IgD-negative memory B cell (primary cell): ENCODE data around the gene SYTL1. TPM values are rescaled to one million over a fixed set of nuclear protein-coding genes. Genes with fewer than 3 reads are reported as not detected.

Experiments
- H3K27ac Mint-ChIP-seq, 3 donors: one replicate each; pipeline ENCODE4 v1.8.0; 2020 to 2022; ENCODE audit warnings: mild to moderate bottlenecking in 3 of 3, mixed read lengths in 3 of 3, moderate library complexity in 1 of 3
- H3K27me3 Mint-ChIP-seq: one replicate; pipeline ENCODE4 v1.8.0; 2021; ENCODE audit warnings: mixed read lengths
- H3K36me3 Mint-ChIP-seq: one replicate; pipeline ENCODE4 v1.8.0; 2020; ENCODE audit warnings: mild to moderate bottlenecking, mixed read lengths
- H3K4me1 Mint-ChIP-seq, 3 donors: one replicate each; pipeline ENCODE4 v1.8.0; 2020 to 2022; ENCODE audit warnings: mixed read lengths in 3 of 3, mild to moderate bottlenecking in 1 of 3
- H3K4me3 Mint-ChIP-seq, 4 donors: one replicate each; pipeline ENCODE4 v1.8.0; 2020 to 2022; ENCODE audit warnings: mild to moderate bottlenecking in 4 of 4, mixed read lengths in 4 of 4, moderate library complexity in 3 of 4
- H3K9me3 Mint-ChIP-seq, 3 donors: one replicate each; pipeline ENCODE4 v1.8.0; 2020 to 2021; ENCODE audit warnings: mixed read lengths in 3 of 3, mild to moderate bottlenecking in 1 of 3
- polyA plus RNA-seq: library from polyadenylated mRNA; unstranded; fragments of 300-500 nt; fragmentation: Illumina TruSeq; gene quantifications from one replicate; pipeline ENCODE4 v1.2.3, GENCODE V29; 2021

Gene SYTL1
- polyA plus RNA-seq, 1 donor from 2014 or later: 130 TPM

DNA sequence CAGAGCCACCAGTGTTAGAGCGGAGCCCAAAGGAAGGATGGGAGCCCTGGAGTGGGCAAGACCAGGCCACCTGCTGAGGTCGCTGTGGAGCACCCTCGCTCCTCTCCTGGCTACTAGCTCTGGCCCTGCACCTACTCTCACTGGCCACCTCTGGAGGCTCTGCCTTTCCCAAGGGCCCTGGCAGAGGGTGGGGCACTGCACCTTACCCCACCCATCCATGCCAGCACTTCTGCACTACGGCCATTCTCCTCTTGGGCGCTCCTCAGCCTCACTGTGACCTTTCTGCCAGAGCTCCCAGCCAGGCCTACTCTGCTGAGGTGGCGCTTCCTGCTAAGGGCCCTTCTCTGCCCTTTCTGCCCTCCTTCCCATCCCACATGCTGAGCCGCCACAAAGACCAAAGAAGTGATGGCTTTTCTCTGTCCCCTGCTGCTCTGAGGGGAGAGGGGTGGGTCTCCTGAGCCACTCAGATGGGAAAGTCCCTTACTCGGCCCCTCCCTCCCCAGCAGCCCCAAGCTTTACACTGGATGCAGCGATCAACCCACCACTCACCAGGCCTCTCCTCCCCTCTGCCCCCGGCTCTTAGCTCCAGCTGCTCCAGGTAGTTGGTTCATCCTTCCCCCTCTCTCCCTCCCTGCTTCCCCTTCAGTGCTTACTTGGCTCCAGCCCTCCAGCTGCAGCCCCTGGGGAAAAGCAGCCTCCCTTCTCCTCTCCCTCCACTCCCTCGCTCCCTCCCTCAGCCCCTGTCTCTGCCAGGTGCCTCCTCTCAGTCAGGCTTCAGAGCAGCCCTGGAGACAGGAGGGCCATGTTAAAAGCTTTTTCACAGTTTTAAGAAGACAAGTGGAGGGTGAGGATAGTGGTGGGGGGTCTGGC is 34.7 kb upstream of the SYTL1 start:
- H3K27me3 Mint-ChIP-seq: no peaks in the 10 kb centered on the region
- no peaks in the 10 kb centered on the region for H3K9me3 Mint-ChIP-seq
- H3K36me3 Mint-ChIP-seq: peaks cover 2% of the 10 kb centered on the region
- no peaks in the 10 kb centered on the region for H3K4me1 Mint-ChIP-seq
- no peak overlapping the region for H3K4me3 Mint-ChIP-seq
- peak overlapping the region in 1 of 3 donors; percentile 88 for H3K27ac Mint-ChIP-seq

DNA sequence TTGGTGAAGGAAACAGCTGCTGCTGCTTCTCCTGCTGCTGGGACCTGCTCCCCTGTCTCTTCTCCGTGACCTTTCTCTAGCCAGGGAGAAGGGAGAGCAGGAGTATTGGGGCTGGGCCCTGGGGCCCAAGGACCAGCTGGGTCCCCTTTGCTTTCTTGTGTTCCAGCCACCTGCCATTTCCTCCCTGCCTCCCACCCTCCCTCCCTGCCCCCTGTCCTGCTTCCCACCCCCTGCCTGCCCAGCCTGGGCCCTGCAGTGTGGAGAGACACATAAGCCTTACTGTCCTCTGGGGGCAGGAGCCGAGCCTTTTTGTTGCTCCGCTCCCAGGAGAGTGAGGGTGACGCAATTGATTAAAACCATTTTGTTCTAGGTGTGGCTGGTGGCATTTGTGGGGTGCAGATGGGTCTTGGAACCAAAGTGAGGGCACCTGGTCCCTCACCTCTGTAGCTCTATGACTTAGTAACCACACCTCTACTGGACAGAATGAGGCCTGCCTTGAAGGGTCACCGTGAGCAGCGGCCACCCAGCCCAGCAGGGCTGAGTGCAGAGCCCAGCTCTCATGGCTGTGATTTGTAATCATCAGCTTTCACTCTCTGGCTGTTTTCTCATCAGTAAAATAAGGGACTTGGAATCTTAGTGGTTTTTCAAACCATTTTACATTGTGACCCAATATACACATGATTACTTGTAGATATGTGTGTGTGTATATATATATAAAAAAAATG is 33.8 kb upstream of the SYTL1 start:
- Mint-ChIP-seq H3K4me1 (no peaks in the 10 kb centered on the region), H3K27ac (no peak overlapping the region), H3K27me3 (no peaks in the 10 kb centered on the region), H3K36me3 (peaks cover 2% of the 10 kb centered on the region), H3K9me3 (no peaks in the 10 kb centered on the region), H3K4me3 (no peak overlapping the region)

DNA sequence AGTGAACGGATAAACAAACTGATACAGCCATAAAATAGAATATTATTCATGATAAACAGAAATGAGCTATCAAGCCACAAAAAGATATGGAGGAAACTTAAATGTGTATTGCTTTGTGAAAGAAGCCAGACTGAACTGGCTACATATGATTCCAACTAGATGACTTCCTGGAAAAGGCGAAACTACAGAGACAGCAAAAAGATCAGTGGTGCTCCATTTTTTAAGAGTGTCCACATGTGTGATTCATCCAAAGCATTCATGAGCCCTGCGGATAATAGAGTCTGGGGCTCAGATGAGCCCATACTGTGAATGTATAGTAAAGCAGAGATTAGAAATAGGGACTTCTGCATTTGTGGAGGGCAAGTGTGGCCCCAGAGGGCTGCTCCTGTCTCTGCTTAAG is 27.7 kb upstream of the SYTL1 start:
- no peak overlapping the region for H3K4me3 Mint-ChIP-seq
- H3K4me1 Mint-ChIP-seq: no peaks in the 10 kb centered on the region
- H3K27me3 Mint-ChIP-seq: peaks cover 3% of the 10 kb centered on the region
- H3K36me3 Mint-ChIP-seq: no peaks in the 10 kb centered on the region
- no peak overlapping the region for H3K27ac Mint-ChIP-seq
- H3K9me3 Mint-ChIP-seq: no peaks in the 10 kb centered on the region

DNA sequence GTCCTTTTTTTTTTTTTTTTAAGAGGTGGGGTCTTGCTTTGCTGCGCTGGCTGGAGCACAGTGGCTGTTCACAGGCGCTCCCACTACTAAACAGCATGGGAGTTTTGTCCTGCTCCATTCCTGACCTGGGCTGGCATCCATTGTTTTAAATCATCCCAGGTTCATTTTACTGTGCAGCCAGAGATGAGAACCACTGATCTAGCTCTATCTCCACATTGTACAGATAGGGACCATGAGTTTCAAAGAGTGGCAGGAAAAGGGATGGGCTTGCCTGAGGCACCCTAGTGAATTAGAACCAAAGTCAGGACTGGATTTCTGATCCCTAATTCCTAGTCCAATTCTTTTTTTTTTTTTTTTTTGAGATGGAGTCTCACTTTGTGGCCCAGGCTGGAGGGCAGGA is 27.1 kb upstream of the SYTL1 start:
- H3K27me3 Mint-ChIP-seq: peaks cover 4% of the 10 kb centered on the region
- H3K27ac Mint-ChIP-seq: no peak overlapping the region
- H3K36me3 Mint-ChIP-seq: no peaks in the 10 kb centered on the region
- H3K4me1 Mint-ChIP-seq: no peaks in the 10 kb centered on the region
- no peak overlapping the region for H3K4me3 Mint-ChIP-seq
- no peaks in the 10 kb centered on the region for H3K9me3 Mint-ChIP-seq

DNA sequence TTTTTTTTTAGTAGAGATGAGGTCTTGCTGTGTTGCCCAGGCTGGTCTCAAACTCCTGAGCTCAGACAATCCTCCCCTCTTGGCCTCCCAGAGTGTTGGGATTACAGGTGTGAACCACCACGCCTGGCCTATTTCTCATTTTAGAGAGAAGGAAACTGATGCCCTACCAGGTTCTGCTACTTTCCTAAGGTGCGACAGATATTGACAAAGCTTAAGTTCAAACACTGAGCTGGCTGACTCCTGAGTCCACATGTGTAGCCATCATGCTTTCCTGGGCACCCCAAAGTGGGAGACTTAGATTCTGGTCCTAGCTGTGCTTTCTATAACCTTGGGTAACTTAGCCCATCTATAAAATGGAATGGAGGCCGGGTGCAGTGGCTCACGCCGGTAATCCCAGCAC is 25.0 kb upstream of the SYTL1 start:
- no peaks in the 10 kb centered on the region for H3K36me3 Mint-ChIP-seq
- H3K27ac Mint-ChIP-seq: no peak overlapping the region
- H3K9me3 Mint-ChIP-seq: no peaks in the 10 kb centered on the region
- H3K4me1 Mint-ChIP-seq: peaks cover 3 to 7% (median 4%) of the 10 kb centered on the region in 3 donors
- no peak overlapping the region for H3K4me3 Mint-ChIP-seq
- H3K27me3 Mint-ChIP-seq: peaks cover 5% of the 10 kb centered on the region

DNA sequence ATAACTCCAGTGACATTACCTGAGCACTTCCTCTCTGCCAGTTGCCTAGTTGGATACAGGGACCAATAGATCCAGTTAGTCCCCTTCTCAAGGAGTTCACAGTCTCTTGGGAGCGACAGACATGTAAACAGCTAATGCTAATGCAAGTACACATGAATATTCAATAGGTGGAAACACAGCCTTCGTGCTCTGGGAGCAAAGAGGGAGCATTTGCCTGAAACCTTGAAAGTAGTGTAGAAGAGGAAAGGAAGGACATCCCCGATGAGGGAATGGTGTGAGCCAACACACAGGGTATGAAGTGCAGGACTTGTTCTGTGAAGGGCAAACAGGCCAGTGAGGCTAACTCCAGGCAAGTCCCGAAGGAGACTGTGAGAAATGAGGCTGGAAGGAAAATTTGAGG is 23.7 kb upstream of the SYTL1 start:
- H3K27ac Mint-ChIP-seq: peak overlapping the region in 2 of 3 donors; percentile 59 to 76
- no peaks in the 10 kb centered on the region for H3K9me3 Mint-ChIP-seq
- peak overlapping the region in 1 of 4 donors; percentile 33 for H3K4me3 Mint-ChIP-seq
- peaks cover 5% of the 10 kb centered on the region for H3K27me3 Mint-ChIP-seq
- peaks cover 10 to 11% (median 10%) of the 10 kb centered on the region in 3 donors for H3K4me1 Mint-ChIP-seq
- peaks cover 1% of the 10 kb centered on the region for H3K36me3 Mint-ChIP-seq

DNA sequence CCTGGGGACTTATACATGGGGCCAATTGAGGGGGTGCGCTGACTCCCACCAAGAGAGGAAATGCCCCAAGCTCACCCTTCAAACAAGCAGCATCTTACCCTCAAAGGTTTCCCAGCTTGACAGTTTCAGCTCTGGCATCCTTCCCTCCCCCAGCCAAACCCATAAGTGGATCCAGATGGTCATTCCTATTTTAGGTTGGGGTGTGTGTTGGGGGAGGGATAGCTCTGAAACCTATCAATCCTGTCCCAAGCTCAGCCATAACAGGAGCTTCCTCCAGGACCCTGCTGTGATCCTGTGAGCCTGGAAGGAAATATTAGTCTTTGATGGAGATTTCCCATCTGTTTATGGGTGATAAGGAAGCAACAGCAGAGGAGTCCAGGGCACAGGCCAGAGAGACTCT is 23.2 kb upstream of the SYTL1 start:
- no peaks in the 10 kb centered on the region for H3K9me3 Mint-ChIP-seq

DNA sequence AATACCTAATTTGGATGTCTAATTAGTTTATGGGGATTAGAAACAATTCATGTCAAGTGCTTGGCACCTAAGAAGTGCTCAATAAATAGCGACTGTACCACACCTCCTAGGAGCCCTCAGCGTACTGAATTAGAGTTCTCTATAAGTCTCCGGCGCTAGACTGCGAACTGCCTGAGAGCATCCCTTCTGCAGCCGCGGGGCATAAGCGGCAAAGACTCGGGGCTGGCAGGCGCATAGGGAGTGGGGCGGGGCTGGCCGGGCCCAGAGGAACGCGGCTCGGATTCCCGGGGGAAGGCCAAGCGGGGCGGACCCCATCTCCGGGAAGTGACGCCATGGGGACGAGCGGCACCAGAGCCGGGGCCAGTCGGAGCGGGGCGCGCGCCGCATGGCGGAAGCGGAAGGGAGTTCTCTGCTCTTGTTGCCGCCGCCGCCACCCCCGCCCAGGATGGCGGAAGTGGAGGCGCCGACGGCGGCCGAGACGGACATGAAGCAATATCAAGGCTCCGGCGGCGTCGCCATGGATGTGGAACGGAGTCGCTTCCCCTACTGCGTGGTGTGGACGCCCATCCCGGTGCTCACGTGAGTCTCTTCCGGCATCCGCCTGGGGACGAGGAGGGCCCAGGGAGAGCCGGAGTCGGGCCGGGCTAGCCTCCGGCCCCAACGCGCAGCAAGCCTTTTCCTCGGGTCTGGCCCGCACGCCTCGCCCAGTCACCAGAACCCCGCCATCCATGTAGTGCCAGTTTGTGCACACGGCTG is 19.8 kb upstream of the SYTL1 start, which contains the start of gene TMEM222:
Gene TMEM222 (plus strand): TSS at position 351 of the 756 bp plus-strand sequence. CDS start 35 bp downstream, at position 386.
- no peaks in the 10 kb centered on the region for H3K9me3 Mint-ChIP-seq
- peak within 1 kb of the TSS; percentile 96 to 99 (median 98) for H3K4me3 Mint-ChIP-seq
- peaks cover 31 to 38% (median 33%) of the 10 kb centered on the region in 3 donors for H3K4me1 Mint-ChIP-seq
- H3K36me3 Mint-ChIP-seq: peaks cover 1% of the 10 kb centered on the region
- peaks cover 5% of the 10 kb centered on the region for H3K27me3 Mint-ChIP-seq
- H3K27ac Mint-ChIP-seq: peak within 1 kb of the TSS; percentile 94 to 97 (median 96)

More for the DNA sequence above, 23.2 kb upstream of the SYTL1 start:
- Mint-ChIP-seq H3K36me3 (peaks cover 1% of the 10 kb centered on the region), H3K27ac (peak overlapping the region in 1 of 3 donors; percentile 59), H3K4me1 (peaks cover 11 to 12% (median 12%) of the 10 kb centered on the region in 3 donors), H3K4me3 (no peak overlapping the region), H3K27me3 (peaks cover 5% of the 10 kb centered on the region)

DNA sequence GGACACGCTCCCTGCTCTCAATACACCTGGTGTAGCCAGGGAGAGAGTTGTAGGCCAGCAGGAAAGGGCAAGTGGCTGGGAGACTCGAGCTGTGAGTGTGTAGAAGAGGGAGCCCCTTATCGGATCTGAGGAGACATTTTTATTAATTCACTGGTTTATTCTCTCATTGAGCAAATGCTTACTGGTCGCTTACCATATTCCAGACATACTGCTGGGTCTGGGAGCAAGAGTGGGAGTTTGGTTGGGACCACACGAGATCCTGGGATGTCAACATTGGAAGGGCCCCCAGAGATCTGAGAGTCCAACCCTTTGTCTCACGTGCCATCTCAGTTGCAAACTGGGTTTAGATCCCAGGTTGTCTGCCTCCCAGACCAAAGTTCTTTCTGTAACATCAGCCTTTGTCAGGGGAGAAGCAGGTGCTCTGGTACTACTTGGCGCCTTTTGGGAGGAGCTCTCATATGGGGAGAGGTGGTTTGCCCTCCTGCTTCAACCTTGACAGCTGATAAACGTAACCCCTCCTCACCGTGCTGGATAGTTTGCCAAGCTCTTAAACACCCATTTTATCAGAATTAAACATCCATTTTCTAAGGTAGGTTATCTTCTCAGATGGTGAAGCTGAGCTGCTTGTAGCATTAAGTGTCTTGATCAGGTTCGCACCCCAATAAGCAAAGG is 19.1 kb upstream of the SYTL1 start:
- Mint-ChIP-seq H3K4me3 (peak overlapping the region; percentile 96 to 99 (median 98)), H3K9me3 (no peaks in the 10 kb centered on the region), H3K36me3 (peaks cover 1% of the 10 kb centered on the region), H3K27me3 (peaks cover 5% of the 10 kb centered on the region), H3K4me1 (peaks cover 34 to 40% (median 36%) of the 10 kb centered on the region in 3 donors), H3K27ac (peak overlapping the region; percentile 94 to 97 (median 96))

DNA sequence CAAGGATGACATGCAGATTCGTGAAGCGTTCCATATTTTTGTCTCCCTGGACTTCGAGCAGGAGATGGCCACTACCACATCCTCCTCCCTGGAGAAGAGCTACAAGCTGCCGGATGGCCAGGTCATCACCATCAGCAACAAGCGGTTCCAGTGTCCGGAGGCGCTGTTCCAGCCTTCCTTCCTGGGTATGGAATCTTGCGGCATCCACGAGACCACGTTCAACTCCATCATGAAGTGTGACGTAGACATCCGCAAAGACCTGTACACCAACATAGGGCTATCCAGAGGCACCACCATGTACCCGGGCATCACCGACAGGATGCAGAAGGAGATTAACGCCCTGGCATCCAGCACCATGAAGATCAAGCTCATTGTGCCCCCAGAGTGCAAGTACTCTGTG is 16.5 kb upstream of the SYTL1 start:
- H3K27me3 Mint-ChIP-seq: no peaks in the 10 kb centered on the region
- no peaks in the 10 kb centered on the region for H3K9me3 Mint-ChIP-seq
- H3K27ac Mint-ChIP-seq: peak overlapping the region in 2 of 3 donors; percentile 23 to 51
- H3K36me3 Mint-ChIP-seq: peaks cover 1% of the 10 kb centered on the region
- H3K4me1 Mint-ChIP-seq: peaks cover 47 to 55% (median 51%) of the 10 kb centered on the region in 3 donors
- H3K4me3 Mint-ChIP-seq: peak overlapping the region in 3 of 4 donors; percentile 8 to 98 (median 45)

DNA sequence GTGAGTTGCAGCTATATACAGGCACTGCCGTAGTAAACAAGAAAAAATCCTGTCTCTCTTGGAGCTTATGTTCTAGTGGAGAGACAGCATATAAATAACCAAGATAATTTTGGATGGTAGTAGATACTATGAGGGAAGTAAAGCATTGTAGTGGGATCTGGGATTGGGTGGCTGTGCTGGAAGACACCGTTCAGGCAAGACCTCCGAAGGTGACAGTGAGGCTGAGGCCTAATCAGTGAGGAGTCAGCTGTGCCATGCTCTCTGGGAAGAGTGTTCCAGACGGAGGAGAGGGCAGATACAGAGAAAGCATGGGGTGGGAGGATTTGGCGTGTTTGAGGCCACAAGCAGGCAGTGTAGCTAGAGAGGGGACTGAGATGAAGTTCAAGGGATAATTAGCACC is 13.9 kb upstream of the SYTL1 start:
- Mint-ChIP-seq H3K27me3 (no peaks in the 10 kb centered on the region), H3K4me1 (peaks cover 40 to 51% (median 48%) of the 10 kb centered on the region in 3 donors), H3K36me3 (no peaks in the 10 kb centered on the region), H3K4me3 (peak overlapping the region in 1 of 4 donors; percentile 44), H3K9me3 (no peaks in the 10 kb centered on the region), H3K27ac (no peak overlapping the region)

DNA sequence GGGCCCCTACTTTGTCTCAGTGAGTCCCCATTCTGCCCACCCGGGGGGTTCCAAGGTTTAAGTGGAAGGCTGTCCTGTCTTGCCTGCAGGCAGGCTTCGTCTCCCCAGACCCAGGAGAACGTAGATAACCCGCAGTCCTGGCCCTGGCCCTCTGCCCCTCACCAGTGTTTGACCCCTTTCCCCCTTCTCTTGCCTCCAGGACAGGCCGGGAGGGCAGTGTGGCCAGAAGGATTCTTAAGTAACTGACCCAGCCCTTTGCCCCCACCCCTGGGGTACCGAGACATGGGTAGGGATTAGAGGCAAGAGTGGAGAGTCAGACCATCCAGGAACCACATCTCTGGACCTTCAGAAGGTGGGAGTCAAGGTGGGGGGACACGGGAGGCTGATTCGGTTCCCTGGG is 11.0 kb upstream of the SYTL1 start:
- peak overlapping the region in 2 of 4 donors; percentile 5 to 28 for H3K4me3 Mint-ChIP-seq
- peak overlapping the region in 1 of 3 donors; percentile 80 for H3K27ac Mint-ChIP-seq
- H3K9me3 Mint-ChIP-seq: no peaks in the 10 kb centered on the region
- H3K4me1 Mint-ChIP-seq: peaks cover 34 to 35% (median 34%) of the 10 kb centered on the region in 3 donors
- H3K36me3 Mint-ChIP-seq: peaks cover 3% of the 10 kb centered on the region
- no peaks in the 10 kb centered on the region for H3K27me3 Mint-ChIP-seq

DNA sequence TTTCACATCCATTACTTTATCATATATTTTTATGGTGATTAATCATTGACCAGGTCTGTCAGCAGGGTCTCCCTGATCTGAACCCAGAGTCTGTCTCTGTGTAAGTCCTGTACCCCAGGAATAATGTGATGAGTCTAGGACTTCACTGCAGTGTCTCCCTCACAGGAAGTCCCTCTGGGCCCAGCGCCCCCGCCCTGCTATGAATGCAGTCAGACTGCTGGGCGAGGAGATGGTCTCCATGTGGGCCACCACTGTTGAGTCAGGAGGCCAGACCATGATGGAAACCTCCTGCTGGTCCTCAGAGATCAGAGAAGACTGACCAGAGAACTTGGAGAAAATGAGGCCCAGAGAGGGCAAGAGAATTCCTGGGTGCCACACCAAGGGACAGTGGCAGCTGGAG is 10.4 kb upstream of the SYTL1 start:
- no peaks in the 10 kb centered on the region for H3K27me3 Mint-ChIP-seq
- peak overlapping the region in 1 of 3 donors; percentile 80 for H3K27ac Mint-ChIP-seq
- no peaks in the 10 kb centered on the region for H3K9me3 Mint-ChIP-seq
- peak overlapping the region in 1 of 4 donors; percentile 28 for H3K4me3 Mint-ChIP-seq
- peaks cover 28 to 34% (median 28%) of the 10 kb centered on the region in 3 donors for H3K4me1 Mint-ChIP-seq
- H3K36me3 Mint-ChIP-seq: peaks cover 3% of the 10 kb centered on the region

DNA sequence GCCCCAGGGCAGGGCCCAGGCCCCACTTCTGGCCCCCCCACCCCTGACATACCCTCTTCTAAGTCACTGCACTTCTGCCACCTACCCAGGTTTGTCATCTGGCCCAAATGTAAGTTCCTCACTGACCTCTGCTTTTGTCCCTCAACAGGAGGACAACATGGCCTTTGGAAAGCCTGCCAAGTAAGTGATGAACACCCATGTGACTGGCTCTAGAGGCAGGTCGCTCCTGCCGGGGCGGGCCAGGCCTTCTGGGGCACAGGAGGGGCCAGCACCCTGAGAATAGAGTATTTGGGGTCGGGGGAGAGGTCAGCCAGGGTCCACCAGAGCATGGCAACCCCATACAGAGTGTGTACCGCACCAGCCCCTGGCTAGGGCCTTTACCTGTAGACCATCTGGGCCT is 9.9 kb upstream of the SYTL1 start:
- Mint-ChIP-seq H3K36me3 (peaks cover 3% of the 10 kb centered on the region), H3K27ac (no peak overlapping the region)

More for the DNA sequence above, 9.9 kb upstream of the SYTL1 start:
- Mint-ChIP-seq H3K4me1 (peaks cover 23 to 30% (median 24%) of the 10 kb centered on the region in 3 donors), H3K9me3 (no peaks in the 10 kb centered on the region), H3K27me3 (no peaks in the 10 kb centered on the region), H3K4me3 (no peak overlapping the region)
